ENCODE data around the gene MERTK.

The MERTK gene

GRCh38 chr2:111919794-111920608 lies 21.6 kb downstream of the MERTK start:
- no peak for TF ChIP-seq CTCF (IDR thresholded peaks at IDR 0.05; ENCODE audit: extremely low read depth, insufficient read depth, missing control alignments)
- DNase-seq (ENCODE audit: low spot score) = no peak
- in situ Hi-C loops (cut with MboI; ENCODE audit: low pct_unique_long_range_greater_than_20kb, low sequenced_read_pairs, unreplicated experiment) = no loop called here

DNA sequence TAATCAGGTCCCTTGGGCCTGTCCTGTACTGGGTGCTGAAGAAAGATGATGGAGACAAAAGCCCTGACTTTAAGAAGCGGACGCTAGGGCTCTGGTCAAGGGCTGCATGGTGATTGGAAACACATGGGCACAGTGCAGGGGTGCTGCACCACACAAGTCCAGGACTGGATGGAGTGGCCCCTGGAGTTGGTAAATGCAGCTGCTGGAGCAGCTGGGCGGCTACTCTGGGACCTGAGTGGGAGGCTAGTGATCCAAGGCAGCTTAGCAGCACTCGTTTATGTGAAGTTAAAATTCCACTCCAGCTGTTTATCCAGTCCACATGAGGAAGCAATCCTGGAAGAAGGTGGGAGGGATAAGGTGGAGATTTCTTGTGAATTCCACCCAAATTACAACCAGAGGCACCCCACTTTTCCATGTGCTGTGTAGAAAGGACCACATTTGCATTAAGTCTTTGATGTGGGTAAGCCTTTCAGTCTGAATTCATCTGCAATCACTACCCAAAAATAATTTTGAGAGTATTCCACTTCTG lies 24.9 kb downstream of the MERTK start:
- no peak for DNase-seq (ENCODE audit: low spot score)
- TF ChIP-seq CTCF (IDR thresholded peaks at IDR 0.05; ENCODE audit: extremely low read depth, insufficient read depth, missing control alignments) = no peak
- in situ Hi-C loops (cut with MboI; ENCODE audit: low pct_unique_long_range_greater_than_20kb, low sequenced_read_pairs, unreplicated experiment) = no loop called here

GRCh38 chr2:111924617-111925107 lies 26.3 kb downstream of the MERTK start:
- DNase-seq (ENCODE audit: low spot score) = no peak
- in situ Hi-C loops (cut with MboI; ENCODE audit: low pct_unique_long_range_greater_than_20kb, low sequenced_read_pairs, unreplicated experiment) = no loop called here
- TF ChIP-seq CTCF (IDR thresholded peaks at IDR 0.05; ENCODE audit: extremely low read depth, insufficient read depth, missing control alignments) = no peak

- in situ Hi-C loops (cut with MboI; ENCODE audit: low pct_unique_long_range_greater_than_20kb, low sequenced_read_pairs, unreplicated experiment) = no loop called here
- DNase-seq (ENCODE audit: low spot score) = no peak
- no peak for TF ChIP-seq CTCF (IDR thresholded peaks at IDR 0.05; ENCODE audit: extremely low read depth, insufficient read depth, missing control alignments)
These were observed 29.3 kb downstream of the MERTK start for GRCh38 chr2:111927723-111928122.

- DNase-seq (ENCODE audit: low spot score) = no peak
- no peak for TF ChIP-seq CTCF (IDR thresholded peaks at IDR 0.05; ENCODE audit: extremely low read depth, insufficient read depth, missing control alignments)
- in situ Hi-C loops (cut with MboI; ENCODE audit: low pct_unique_long_range_greater_than_20kb, low sequenced_read_pairs, unreplicated experiment) = no loop called here
These were observed 32.0 kb downstream of the MERTK start for GRCh38 chr2:111930409-111930808.

DNA sequence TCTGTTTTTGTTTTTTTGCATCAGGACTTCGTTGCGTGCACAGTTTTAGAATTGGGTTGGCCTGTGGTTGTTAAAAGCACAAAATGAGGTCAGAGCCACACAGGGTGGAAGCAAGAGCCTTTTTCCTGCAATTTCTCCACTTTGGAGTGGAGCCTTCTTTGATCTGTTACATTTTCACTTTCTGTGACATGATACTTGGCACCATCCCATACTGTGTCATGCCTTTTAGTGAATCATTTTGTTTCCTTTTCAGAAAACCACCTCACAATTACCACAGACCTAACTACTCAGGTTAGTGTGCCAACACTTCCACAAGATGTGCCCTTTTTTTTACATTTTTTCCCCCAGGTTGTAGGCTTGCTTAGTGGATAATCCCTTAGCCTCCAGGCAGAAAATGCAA lies 32.5 kb downstream of the MERTK start:
- DNase-seq (ENCODE audit: low spot score) = peak; percentile 13

More for the DNA sequence above, 32.5 kb downstream of the MERTK start:
- TF ChIP-seq CTCF (IDR thresholded peaks at IDR 0.05; ENCODE audit: extremely low read depth, insufficient read depth, missing control alignments) = no peak
- in situ Hi-C loops (cut with MboI; ENCODE audit: low pct_unique_long_range_greater_than_20kb, low sequenced_read_pairs, unreplicated experiment) = no loop called here
